ENCODE results near the gene GCFC2. TPM values are rescaled to one million over a fixed set of nuclear protein-coding genes. Genes with fewer than 3 reads are reported as not detected.
"Not testable (repeated sequence)": the region's sequence is repeated elsewhere in the genome, so short reads cannot be mapped to it uniquely, and the experiment has no call there.

The GCFC2 gene
- total RNA-seq, 1 donor from 2014 or later: 37.5 TPM

DNA sequence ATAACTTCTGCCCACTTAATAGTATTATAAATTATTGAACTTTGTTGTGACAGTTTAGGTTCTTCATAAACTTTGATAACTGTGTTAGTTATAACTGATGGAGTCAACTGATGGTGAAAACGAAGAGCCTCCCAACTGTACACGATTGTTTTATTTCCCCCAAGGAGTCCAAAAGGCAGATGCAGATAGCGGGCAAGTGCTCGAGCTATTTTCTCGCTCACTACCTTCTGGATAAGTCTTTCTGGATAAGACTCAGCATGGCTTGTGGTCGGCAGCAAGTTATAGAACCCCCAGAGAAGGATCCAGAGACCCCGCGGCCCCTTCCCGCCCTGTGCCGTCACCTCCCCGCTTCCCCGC, 517 bp downstream of the GCFC2 start:
- Mint-ChIP-seq H3K36me3 (ENCODE audit: low read depth) (peaks cover 10% of the 10 kb centered on the region), H3K27me3 (ENCODE audit: insufficient read depth) (peaks cover 2% of the 10 kb centered on the region), H3K4me1 (ENCODE audit: low read depth) (peaks cover 42% of the 10 kb centered on the region), H3K4me3 (peak overlapping the region; percentile 92), H3K27ac (peak overlapping the region; percentile 96), H3K9me3 (no peaks in the 10 kb centered on the region)
- intact Hi-C loops (cut with micrococcal nuclease): loop anchor here (1.0 to 10.0 kb wide), 4 partner anchors 15 to 1055 kb away; partner anchors contain the start of genes MRPL19, POLE4 and SEMA4F
- DNase-seq (ENCODE audit: low spot score): no peak

DNA sequence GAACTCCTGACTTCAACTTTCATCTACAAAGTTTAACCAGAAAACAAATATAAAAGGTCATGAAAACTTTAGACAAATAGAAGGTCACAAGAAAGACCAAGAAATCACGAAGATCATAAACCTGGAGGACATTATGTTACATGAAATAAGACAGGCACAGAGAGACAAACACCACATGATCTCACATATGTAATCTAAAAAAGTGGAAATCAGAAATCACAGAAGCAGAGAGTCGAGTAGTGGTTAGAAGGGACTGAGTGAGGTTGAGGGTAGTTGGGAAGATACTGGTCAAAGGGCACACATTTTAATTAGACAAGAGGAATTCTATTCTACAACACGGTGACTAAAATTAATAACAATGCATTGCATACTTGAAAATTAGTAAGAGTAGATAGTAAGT, 1.4 kb downstream of the GCFC2 start:
- intact Hi-C loops (cut with micrococcal nuclease): no loop called here
- no peaks in the 10 kb centered on the region for H3K27me3 Mint-ChIP-seq (ENCODE audit: insufficient read depth)

DNA sequence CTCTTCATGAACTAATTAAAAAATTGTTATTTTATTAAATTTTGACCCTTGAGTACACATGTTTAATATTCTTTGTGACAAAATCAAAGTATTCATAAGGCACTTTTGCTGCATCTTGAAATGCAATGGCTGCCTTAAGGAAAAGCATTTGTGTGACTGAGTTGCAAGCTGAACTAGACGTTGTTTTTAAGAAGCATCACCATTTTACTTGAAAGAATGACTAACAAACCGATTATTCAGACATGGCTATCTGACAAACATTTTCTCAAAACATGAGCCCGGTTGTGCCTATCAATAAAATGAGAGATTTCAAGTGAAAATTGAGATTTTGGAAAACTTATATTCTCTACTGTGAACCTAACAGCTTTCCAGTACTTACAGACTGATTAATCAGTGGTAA, 2.8 kb downstream of the GCFC2 start:
- Mint-ChIP-seq H3K9me3 (no peaks in the 10 kb centered on the region), H3K4me1 (ENCODE audit: low read depth) (peaks cover 42% of the 10 kb centered on the region), H3K27ac (no peak overlapping the region), H3K36me3 (ENCODE audit: low read depth) (peaks cover 24% of the 10 kb centered on the region), H3K27me3 (ENCODE audit: insufficient read depth) (no peaks in the 10 kb centered on the region), H3K4me3 (no peak overlapping the region)
- DNase-seq (ENCODE audit: low spot score): no peak
- intact Hi-C loops (cut with micrococcal nuclease): no loop called here

More for the DNA sequence above, 1.4 kb downstream of the GCFC2 start:
- Mint-ChIP-seq H3K9me3 (no peaks in the 10 kb centered on the region), H3K4me3 (peak overlapping the region; percentile 82), H3K4me1 (ENCODE audit: low read depth) (peaks cover 42% of the 10 kb centered on the region), H3K27ac (peak overlapping the region; percentile 51), H3K36me3 (ENCODE audit: low read depth) (peaks cover 17% of the 10 kb centered on the region)
- no peak for DNase-seq (ENCODE audit: low spot score)

DNA sequence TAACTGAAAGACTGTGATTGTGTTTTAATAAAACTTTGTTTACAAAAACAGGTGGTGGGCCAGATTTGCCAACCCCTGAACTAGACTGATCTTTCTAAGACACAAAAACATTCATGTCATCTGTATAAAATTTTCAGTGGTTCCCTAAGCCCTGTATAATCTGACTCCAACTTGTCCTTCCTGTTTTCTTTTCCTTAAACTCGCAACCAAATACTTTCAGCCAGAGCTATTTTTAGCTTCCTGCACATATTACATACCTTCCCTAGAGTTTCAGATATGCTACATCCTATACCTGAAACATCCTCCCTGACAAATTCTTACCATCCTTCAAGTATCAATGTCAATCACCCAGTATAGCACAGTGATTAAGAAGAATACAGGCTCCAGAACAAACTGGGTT, 4.8 kb downstream of the GCFC2 start:
- no peaks in the 10 kb centered on the region for H3K9me3 Mint-ChIP-seq
- H3K27ac Mint-ChIP-seq: peak overlapping the region; percentile 8
- no peaks in the 10 kb centered on the region for H3K27me3 Mint-ChIP-seq (ENCODE audit: insufficient read depth)
- H3K36me3 Mint-ChIP-seq (ENCODE audit: low read depth): peaks cover 33% of the 10 kb centered on the region
- peaks cover 36% of the 10 kb centered on the region for H3K4me1 Mint-ChIP-seq (ENCODE audit: low read depth)
- intact Hi-C loops (cut with micrococcal nuclease): no loop called here
- no peak for DNase-seq (ENCODE audit: low spot score)
- no peak overlapping the region for H3K4me3 Mint-ChIP-seq

DNA sequence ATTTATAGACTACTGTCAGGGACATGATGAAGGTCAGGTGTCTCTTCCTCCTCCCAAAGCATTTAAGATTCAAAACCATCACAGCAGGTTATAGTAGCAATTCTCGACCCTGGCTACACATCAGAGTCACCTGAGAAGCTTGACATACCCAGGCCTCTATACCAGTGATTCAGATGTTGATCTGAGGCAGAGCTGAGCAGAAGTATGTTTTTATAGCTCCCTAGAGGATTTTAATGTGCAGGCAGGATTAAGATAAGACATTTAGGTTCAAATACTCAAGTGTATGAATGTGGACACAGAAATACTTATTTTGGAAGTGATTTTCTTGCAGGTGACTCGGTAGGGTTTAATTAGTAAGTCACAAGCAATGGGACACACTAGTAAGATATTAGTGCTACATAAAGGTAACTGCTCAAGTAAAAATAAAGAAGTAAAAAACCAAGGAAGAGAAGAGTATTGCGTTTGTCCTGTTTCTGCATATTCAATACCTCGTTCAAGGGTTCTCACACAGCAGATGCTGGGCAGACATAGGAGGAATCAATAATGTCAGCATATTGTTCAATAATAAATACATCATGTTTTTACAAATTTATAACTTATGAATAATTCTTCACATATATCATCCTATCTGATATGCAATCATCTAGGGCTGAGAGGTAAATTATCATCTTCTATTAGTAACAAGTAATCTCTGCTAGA, 7.0 kb downstream of the GCFC2 start:
- peaks cover 34% of the 10 kb centered on the region for H3K36me3 Mint-ChIP-seq (ENCODE audit: low read depth)
- no peaks in the 10 kb centered on the region for H3K27me3 Mint-ChIP-seq (ENCODE audit: insufficient read depth)
- H3K27ac Mint-ChIP-seq: no peak overlapping the region
- peaks cover 25% of the 10 kb centered on the region for H3K4me1 Mint-ChIP-seq (ENCODE audit: low read depth)
- no peak for DNase-seq (ENCODE audit: low spot score)
- H3K4me3 Mint-ChIP-seq: no peak overlapping the region
- intact Hi-C loops (cut with micrococcal nuclease): no loop called here
- no peaks in the 10 kb centered on the region for H3K9me3 Mint-ChIP-seq

DNA sequence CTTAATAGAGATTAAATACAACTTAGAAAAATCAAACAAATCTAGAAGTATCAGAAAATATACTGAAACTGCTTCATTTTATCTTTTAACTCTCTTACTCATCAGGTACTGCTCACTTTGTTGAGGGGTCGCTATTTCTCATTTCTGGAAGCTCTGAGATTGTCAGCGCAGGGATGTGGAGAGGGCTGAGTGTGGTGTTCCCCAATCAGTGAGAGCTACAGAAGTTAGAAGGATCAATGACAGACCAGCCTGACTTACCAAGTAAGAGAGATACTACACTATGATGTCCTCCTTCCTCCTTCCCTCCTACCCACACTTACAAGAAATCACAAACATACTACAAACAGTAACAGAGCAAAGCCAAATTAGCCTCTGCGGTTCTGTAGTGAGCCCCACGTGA, 8.1 kb downstream of the GCFC2 start:
- Mint-ChIP-seq H3K27me3 (ENCODE audit: insufficient read depth) (no peaks in the 10 kb centered on the region), H3K27ac (no peak overlapping the region), H3K4me1 (ENCODE audit: low read depth) (peaks cover 18% of the 10 kb centered on the region), H3K4me3 (no peak overlapping the region), H3K9me3 (peaks cover 1% of the 10 kb centered on the region), H3K36me3 (ENCODE audit: low read depth) (peaks cover 40% of the 10 kb centered on the region)
- intact Hi-C loops (cut with micrococcal nuclease): no loop called here
- DNase-seq (ENCODE audit: low spot score): no peak

DNA sequence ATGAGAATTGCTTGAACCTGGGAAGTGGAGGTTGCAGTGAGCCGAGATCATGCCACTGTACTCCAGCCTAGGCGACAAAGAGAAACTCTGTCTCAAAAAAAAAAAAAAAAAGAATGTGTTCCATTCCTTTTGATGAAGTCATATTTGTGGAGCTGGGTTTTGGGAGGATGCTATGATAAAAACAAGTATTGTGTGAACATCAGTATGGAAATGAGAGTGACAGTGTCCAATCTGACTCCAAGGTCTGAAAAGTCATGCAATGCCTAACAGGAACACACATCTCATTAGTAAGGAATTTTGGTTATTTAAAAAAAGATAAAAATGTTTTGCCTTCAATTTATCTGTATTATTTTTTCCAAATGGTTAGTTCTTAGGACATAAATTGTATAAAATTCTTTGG, 11.8 kb downstream of the GCFC2 start:
- no peak for DNase-seq (ENCODE audit: low spot score)
- H3K27ac Mint-ChIP-seq: no peak overlapping the region
- peaks cover 33% of the 10 kb centered on the region for H3K36me3 Mint-ChIP-seq (ENCODE audit: low read depth)
- H3K4me3 Mint-ChIP-seq: no peak overlapping the region
- H3K4me1 Mint-ChIP-seq (ENCODE audit: low read depth): no peaks in the 10 kb centered on the region
- intact Hi-C loops (cut with micrococcal nuclease): no loop called here
- peaks cover 4% of the 10 kb centered on the region for H3K9me3 Mint-ChIP-seq
- no peaks in the 10 kb centered on the region for H3K27me3 Mint-ChIP-seq (ENCODE audit: insufficient read depth)

DNA sequence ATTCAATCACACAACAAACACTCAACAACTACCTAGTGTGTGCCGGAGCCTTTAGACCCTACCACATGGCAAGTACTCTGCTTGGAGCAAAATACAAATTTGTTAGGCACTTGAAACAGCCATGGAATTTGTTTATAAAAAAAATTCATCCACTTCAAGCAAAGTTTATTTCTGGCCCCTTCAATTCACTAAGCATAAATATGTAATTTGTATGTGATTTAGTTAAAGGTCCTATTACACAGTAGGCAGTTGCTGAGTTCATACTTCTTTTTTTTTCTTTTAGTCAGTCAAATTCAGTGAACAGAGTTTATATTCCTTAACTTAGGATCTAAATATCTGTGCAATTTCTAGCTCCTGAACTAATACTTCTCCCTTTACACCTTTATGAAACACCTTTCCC, 22.5 kb downstream of the GCFC2 start:
- no peaks in the 10 kb centered on the region for H3K9me3 Mint-ChIP-seq
- no peak overlapping the region for H3K27ac Mint-ChIP-seq
- intact Hi-C loops (cut with micrococcal nuclease): no loop called here
- H3K4me3 Mint-ChIP-seq: no peak overlapping the region
- H3K4me1 Mint-ChIP-seq (ENCODE audit: low read depth): no peaks in the 10 kb centered on the region
- DNase-seq (ENCODE audit: low spot score): no peak
- peaks cover 42% of the 10 kb centered on the region for H3K36me3 Mint-ChIP-seq (ENCODE audit: low read depth)
- H3K27me3 Mint-ChIP-seq (ENCODE audit: insufficient read depth): no peaks in the 10 kb centered on the region

DNA sequence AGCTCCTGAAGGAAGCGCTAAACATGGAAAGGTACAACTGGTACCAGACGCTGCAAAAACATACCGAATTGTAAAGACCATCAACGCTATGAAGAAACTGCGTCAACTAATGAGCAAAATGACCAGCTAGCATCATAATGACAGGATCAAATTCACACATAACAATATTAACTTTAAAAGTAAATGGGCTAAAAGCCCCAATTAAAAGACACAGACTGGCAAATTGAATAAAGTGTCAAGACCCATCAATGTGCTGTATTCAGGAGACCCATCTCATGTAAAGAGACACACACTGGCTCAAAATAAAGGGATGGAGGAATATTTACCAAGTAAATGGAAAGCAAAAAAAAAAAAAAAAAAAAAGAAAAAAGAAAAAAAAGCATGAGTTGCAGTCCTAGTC, 27.3 kb downstream of the GCFC2 start:
- H3K4me3 Mint-ChIP-seq; intact Hi-C loops (cut with micrococcal nuclease): not testable (repeated sequence)

DNA sequence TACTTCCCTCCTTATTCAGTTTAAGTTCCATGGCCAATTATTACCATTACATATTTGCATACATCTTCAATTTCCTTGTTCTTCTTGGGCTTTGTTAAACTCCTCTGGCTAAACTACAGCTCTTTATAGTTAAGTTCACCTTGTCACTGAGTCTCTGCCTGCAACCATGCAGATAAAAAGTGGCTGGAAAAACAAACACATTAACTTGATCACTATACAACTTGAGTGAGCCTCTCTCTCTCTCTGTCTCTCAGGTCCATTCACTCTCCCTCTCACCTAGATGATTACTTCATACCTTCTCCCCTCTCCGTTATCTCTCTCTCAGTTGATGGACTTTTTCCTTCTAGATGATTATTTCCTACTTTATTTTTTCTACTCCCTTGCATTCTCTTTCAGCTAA, 30.3 kb downstream of the GCFC2 start:
- Mint-ChIP-seq H3K27ac (no peak overlapping the region), H3K4me1 (ENCODE audit: low read depth) (peaks cover 12% of the 10 kb centered on the region), H3K9me3 (no peaks in the 10 kb centered on the region), H3K4me3 (no peak overlapping the region), H3K36me3 (ENCODE audit: low read depth) (peaks cover 22% of the 10 kb centered on the region), H3K27me3 (ENCODE audit: insufficient read depth) (no peaks in the 10 kb centered on the region)
- intact Hi-C loops (cut with micrococcal nuclease): no loop called here
- no peak for DNase-seq (ENCODE audit: low spot score)

More for the DNA sequence above, 27.3 kb downstream of the GCFC2 start:
- peaks cover 30% of the 10 kb centered on the region for H3K36me3 Mint-ChIP-seq (ENCODE audit: low read depth)
- not testable (repeated sequence) for DNase-seq (ENCODE audit: low spot score); H3K27me3 Mint-ChIP-seq (ENCODE audit: insufficient read depth); H3K27ac Mint-ChIP-seq; H3K9me3 Mint-ChIP-seq; H3K4me1 Mint-ChIP-seq (ENCODE audit: low read depth)

DNA sequence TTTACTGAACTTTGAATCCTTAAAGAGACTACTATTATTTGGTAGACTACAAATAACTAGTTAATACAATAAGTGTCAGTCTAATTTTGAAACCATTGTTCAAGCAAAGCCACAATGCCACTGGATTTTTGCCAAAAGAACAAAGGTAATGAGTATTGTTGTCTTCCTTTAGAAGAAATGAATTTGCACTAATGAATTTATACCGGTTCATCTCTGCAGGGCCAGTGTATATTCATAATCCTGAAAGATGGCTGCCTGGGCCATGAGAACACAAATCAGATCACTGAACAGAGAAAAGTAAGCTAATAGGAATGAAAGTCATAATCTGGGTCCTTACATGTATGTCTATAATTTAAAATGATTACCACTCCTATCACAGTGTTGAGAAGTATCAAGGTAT, 31.2 kb downstream of the GCFC2 start:
- peaks cover 16% of the 10 kb centered on the region for H3K36me3 Mint-ChIP-seq (ENCODE audit: low read depth)
- intact Hi-C loops (cut with micrococcal nuclease): no loop called here
- H3K4me3 Mint-ChIP-seq: no peak overlapping the region

DNA sequence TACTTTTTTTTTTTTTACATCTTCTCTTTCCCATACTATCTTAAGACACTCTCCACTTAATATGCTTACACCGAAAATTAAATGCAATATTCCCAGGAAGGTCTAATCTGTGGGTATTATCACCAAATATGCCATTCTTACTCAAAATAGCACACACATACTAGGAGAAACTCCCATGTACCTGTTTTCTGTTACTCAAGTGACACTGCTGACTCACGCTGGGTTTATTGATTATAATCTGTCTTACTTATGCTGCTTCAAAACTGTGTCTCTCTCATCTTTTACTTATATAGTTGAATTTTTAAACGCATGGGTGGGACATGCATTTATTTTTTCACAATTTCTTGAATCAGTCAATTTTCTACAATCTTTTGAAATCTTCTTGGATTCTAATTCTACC, 34.3 kb downstream of the GCFC2 start:
- peaks cover 15% of the 10 kb centered on the region for H3K36me3 Mint-ChIP-seq (ENCODE audit: low read depth)
- no peak for DNase-seq (ENCODE audit: low spot score)
- no peak overlapping the region for H3K27ac Mint-ChIP-seq
- H3K4me1 Mint-ChIP-seq (ENCODE audit: low read depth): peaks cover 18% of the 10 kb centered on the region
- intact Hi-C loops (cut with micrococcal nuclease): loop anchor here (2.0 kb wide), 1 partner anchor 18 kb away; no protein-coding TSS in a partner anchor
- H3K4me3 Mint-ChIP-seq: no peak overlapping the region
- H3K27me3 Mint-ChIP-seq (ENCODE audit: insufficient read depth): no peaks in the 10 kb centered on the region
- H3K9me3 Mint-ChIP-seq: no peaks in the 10 kb centered on the region

More for the DNA sequence above, 31.2 kb downstream of the GCFC2 start:
- DNase-seq (ENCODE audit: low spot score): no peak
- H3K27me3 Mint-ChIP-seq (ENCODE audit: insufficient read depth): no peaks in the 10 kb centered on the region
- no peak overlapping the region for H3K27ac Mint-ChIP-seq
- H3K4me1 Mint-ChIP-seq (ENCODE audit: low read depth): peaks cover 12% of the 10 kb centered on the region
- no peaks in the 10 kb centered on the region for H3K9me3 Mint-ChIP-seq

DNA sequence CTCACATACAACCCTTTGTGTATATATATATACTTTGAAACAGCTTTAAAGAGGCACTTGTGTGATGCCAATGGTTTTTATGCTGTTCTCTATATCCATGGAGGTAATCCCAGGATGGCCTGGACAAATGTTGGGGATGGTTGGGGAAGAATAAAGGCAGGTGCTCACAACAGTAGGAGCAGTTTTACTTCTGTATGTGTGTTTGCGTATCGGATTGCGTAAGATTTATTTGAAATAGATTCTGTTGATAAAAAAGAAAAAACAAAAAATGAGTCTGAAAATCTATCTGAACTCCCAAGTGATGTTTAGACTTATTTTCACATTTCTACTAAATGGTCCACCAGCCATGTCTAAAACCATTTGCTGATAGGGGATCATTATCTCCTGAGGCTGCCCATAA, 34.8 kb downstream of the GCFC2 start:
- no peak for DNase-seq (ENCODE audit: low spot score)
- Mint-ChIP-seq H3K27me3 (ENCODE audit: insufficient read depth) (no peaks in the 10 kb centered on the region), H3K36me3 (ENCODE audit: low read depth) (peaks cover 20% of the 10 kb centered on the region), H3K4me1 (ENCODE audit: low read depth) (peaks cover 18% of the 10 kb centered on the region), H3K27ac (no peak overlapping the region), H3K9me3 (no peaks in the 10 kb centered on the region), H3K4me3 (no peak overlapping the region)
- intact Hi-C loops (cut with micrococcal nuclease): loop anchor here (2.0 kb wide), 1 partner anchor 17 kb away; no protein-coding TSS in a partner anchor

DNA sequence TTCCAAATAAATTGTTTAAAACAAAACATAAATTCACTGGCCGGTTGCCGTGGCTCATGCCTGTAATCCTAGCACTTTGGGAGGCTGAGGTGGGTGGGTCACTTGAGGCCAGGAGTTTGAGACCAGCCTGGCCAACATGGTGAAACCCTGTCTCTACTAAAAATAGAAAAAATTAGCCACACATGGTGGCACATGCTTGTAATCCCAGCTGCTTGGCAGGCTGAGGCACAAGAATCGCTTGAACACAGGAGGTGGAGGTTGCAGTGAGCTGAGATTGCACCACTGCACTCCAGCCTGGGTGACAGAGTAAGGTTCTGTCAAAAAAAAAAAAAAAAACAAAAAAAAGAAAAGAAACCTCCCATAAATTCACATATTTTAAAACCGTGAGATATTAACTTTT, 35.3 kb downstream of the GCFC2 start:
- DNase-seq (ENCODE audit: low spot score); intact Hi-C loops (cut with micrococcal nuclease); H3K27ac Mint-ChIP-seq; H3K4me3 Mint-ChIP-seq; H3K9me3 Mint-ChIP-seq; H3K27me3 Mint-ChIP-seq (ENCODE audit: insufficient read depth): not testable (repeated sequence)
- peaks cover 24% of the 10 kb centered on the region for H3K36me3 Mint-ChIP-seq (ENCODE audit: low read depth)
- peaks cover 18% of the 10 kb centered on the region for H3K4me1 Mint-ChIP-seq (ENCODE audit: low read depth)
